WTC11 (cell line): Measurements from ENCODE around the gene PLEKHA6.

Experiments
- ATF6 ChIP-seq: sonication (generic); formaldehyde crosslinking; IDR thresholded peaks from 2 replicates; pipeline ENCODE4 v1.8.1; 2023; ENCODE audit warnings: mild to moderate bottlenecking, missing genetic modification reagents
- CTCF ChIP-seq: fragments of 200-600 bp; IDR thresholded peaks from 2 replicates; pipeline ENCODE4 v1.8.0; 2022; ENCODE audit warnings: antibody characterized with exemption
- ELF4 ChIP-seq: sonication (generic); formaldehyde crosslinking; IDR thresholded peaks from 2 replicates; pipeline ENCODE4 v1.8.1; 2022; ENCODE audit warnings: low read depth, mild to moderate bottlenecking, moderate library complexity, missing genetic modification reagents
- FOXJ3 ChIP-seq: sonication (generic); formaldehyde crosslinking; IDR thresholded peaks from 2 replicates; pipeline ENCODE4 v1.9.0; 2021; ENCODE audit warnings: missing genetic modification reagents, mild to moderate bottlenecking, borderline replicate concordance
- GABPB1 ChIP-seq: sonication (generic); formaldehyde crosslinking; IDR thresholded peaks from 2 replicates; pipeline ENCODE4 v1.8.1; 2023; ENCODE audit warnings: mild to moderate bottlenecking, missing genetic modification reagents
- IRF2 ChIP-seq: sonication (generic); formaldehyde crosslinking; IDR thresholded peaks from 2 replicates; pipeline ENCODE4 v1.8.0; 2022; ENCODE audit warnings: low read depth, missing genetic modification reagents, borderline replicate concordance
- MXD4 ChIP-seq: fragments of 250-450 bp; sonication (Bioruptor Pico); IDR thresholded peaks from 2 replicates; pipeline ENCODE4 v1.8.0; 2021; ENCODE audit warnings: mild to moderate bottlenecking, moderate library complexity, borderline replicate concordance
- RELA ChIP-seq: sonication (generic); formaldehyde crosslinking; IDR thresholded peaks from 2 replicates; pipeline ENCODE4 v1.8.1; 2022; ENCODE audit warnings: missing genetic modification reagents, mild to moderate bottlenecking, borderline replicate concordance
- SP1 ChIP-seq: sonication (generic); formaldehyde crosslinking; conservative IDR thresholded peaks from 2 replicates; pipeline ENCODE4 v1.8.1; 2022; ENCODE audit warnings: missing genetic modification reagents
- USF2 ChIP-seq: sonication (generic); formaldehyde crosslinking; IDR thresholded peaks from 2 replicates; pipeline ENCODE4 v1.8.1; 2023; ENCODE audit warnings: mild to moderate bottlenecking, missing genetic modification reagents, moderate library complexity
- ZNF396 ChIP-seq: fragments of 250-450 bp; sonication (Bioruptor Pico); IDR thresholded peaks from 2 replicates; pipeline ENCODE4 v1.8.0; 2021; ENCODE audit warnings: mild to moderate bottlenecking, moderate library complexity, borderline replicate concordance
- ZSCAN18 ChIP-seq: fragments of 250-450 bp; sonication (Bioruptor Pico); IDR thresholded peaks from 2 replicates; pipeline ENCODE4 v2.1.2; 2022; ENCODE audit warnings: mild to moderate bottlenecking, moderate library complexity

- TF ChIP-seq CTCF = no peak
- TF ChIP-seq MXD4 (CRISPR knock-in tag) = no peak
- no peak for TF ChIP-seq ATF6 (CRISPR knock-in tag)
- TF ChIP-seq RELA (CRISPR knock-in tag) = no peak
- TF ChIP-seq FOXJ3 (CRISPR knock-in tag) = no peak
- no peak for TF ChIP-seq SP1 (CRISPR knock-in tag)
- TF ChIP-seq GABPB1 (CRISPR knock-in tag) = no peak
- no peak for TF ChIP-seq USF2
- no peak for TF ChIP-seq IRF2
- TF ChIP-seq ELF4 (CRISPR knock-in tag) = no peak
- no peak for TF ChIP-seq ZSCAN18 (CRISPR knock-in tag)
- TF ChIP-seq ZNF396 = no peak
Measured at GRCh38 chr1:204223129-204223860, 136.4 kb downstream of the PLEKHA6 start.
